Stimulated activated CD8-positive, alpha-beta memory T cell treated with anti-CD3 and anti-CD28 coated beads, Interleukin-12 subunit alpha, Interleukin-12 subunit beta, amount 100 ng/mL, for 4 hours (primary cell): Measurements from ENCODE around the gene ZNF777.
"Not testable (repeated sequence)": the region's sequence is repeated elsewhere in the genome, so short reads cannot be mapped to it uniquely, and the experiment has no call there.

Experiments used
- DNase-seq: peaks from one replicate; pipeline ENCODE4 v3.0.0-alpha.2; 2020; ENCODE audit warnings: low read depth

ZNF777 gene

GRCh38 chr7:149450821-149451220 lies 10.0 kb downstream of the ZNF777 start:
- no peak for DNase-seq

- DNase-seq, result no peak
Measured at GRCh38 chr7:149449897-149450296, 11.0 kb downstream of the ZNF777 start.

GRCh38 chr7:149448961-149449360 lies 11.9 kb downstream of the ZNF777 start:
- no peak for DNase-seq

DNA sequence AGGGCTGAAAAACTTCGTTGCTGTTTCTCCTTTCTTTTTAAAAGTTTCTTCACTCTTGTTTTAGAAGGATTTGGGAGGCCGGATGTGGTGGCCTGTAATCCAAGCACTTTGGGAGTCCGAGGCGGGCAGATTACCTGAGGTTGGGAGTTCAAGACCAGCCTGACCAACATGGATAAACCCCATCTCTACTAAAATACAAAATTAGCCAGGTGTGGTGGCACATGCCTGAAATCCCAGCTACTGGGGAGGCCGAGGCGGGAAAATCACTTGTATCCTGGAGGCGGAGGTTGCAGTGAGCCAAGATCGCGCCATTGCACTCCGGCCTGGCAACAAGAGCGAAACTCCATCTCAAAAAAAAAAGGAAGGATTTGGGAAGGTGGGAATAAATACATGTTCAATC lies 14.8 kb downstream of the ZNF777 start:
- DNase-seq, result not testable (repeated sequence)

DNA sequence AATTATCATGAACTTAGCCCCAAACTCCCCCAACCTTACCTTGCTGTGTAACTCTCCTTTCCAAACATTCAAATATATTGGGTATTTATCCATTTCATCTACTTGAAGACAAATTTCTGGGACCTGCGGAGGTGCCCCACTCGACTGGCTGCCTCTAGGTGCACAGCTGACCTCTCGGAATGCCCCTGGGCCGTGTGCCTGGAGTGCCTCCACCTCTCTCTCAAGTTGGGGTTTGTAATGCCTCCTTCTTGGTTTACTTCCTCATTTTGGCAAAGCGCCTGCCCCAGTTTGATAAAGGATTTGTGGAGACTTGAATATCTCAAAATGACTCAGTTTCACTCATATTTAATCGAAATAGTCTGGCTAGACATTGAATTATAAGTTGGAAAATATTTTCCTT lies 16.6 kb downstream of the ZNF777 start:
- no peak for DNase-seq

DNA sequence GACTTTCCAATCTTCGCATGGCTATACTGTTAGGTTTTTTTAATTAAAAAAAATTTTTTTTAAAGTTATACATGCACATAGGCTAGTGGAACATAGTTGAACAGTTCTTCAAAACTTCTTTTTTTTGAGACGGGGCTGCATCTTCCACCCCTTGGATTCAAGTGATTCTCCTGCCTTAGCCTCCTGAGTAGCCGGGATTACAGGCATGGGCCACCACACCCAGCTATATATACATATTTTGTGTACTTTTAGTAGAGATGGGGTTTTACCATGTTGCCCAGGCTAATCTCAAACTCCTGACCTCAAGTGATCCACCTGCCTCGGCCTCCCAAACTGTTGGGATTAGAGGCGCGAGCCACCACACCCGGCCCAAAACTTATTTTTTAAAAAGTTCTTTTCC lies 17.3 kb downstream of the ZNF777 start:
- DNase-seq, result no peak

DNA sequence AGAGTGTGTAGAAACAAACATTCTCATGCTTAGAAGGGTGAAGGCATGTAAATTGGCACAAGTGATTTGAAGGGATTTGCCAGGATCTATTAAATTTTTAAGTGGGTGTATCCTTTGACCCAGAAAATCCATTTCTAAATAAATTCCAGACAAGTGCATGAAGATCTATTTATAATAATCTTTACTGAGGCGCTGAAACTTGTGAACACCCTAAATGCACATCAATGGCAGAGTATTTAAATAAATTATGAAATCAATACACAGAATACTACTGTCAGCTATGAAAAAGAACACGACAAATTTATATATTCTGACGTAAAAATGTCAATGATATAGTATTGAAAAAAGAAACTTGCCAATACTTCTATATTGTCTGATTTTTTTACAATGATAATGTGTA lies 17.9 kb downstream of the ZNF777 start:
- no peak for DNase-seq

GRCh38 chr7:149440222-149440621 lies 20.6 kb downstream of the ZNF777 start:
- DNase-seq, result no peak

GRCh38 chr7:149436358-149436757 lies 24.5 kb downstream of the ZNF777 start:
- DNase-seq, result no peak

GRCh38 chr7:149433124-149433523 lies 27.7 kb downstream of the ZNF777 start:
- DNase-seq, result no peak

- DNase-seq, result no peak
Measured at GRCh38 chr7:149432121-149432691, 28.7 kb downstream of the ZNF777 start.

GRCh38 chr7:149431486-149432120 lies 29.3 kb downstream of the ZNF777 start:
- no peak for DNase-seq

GRCh38 chr7:149430192-149430591 lies 30.7 kb downstream of the ZNF777 start:
- DNase-seq, result no peak

DNA sequence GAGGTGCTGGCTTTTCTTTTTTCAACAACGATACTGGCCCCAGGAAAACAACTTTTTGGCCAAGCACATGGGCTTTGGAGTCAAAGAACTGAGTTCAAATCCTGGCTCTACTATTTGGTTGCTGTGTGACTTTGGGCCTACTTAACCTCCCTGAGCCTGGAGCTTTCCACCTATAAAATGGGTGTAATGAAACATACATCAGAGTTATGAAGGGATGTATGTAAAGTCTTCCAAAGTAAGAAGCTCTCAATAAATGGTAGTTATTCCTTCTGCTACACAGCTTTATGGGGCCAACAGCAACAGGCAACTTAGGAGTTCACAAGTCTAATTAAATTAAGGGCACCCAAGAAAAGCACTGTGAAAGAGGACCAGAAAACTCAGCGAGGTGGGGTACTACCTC lies 33.0 kb downstream of the ZNF777 start:
- DNase-seq, result no peak

- DNase-seq, result no peak
Measured at GRCh38 chr7:149427096-149427680, 33.7 kb downstream of the ZNF777 start.

DNA sequence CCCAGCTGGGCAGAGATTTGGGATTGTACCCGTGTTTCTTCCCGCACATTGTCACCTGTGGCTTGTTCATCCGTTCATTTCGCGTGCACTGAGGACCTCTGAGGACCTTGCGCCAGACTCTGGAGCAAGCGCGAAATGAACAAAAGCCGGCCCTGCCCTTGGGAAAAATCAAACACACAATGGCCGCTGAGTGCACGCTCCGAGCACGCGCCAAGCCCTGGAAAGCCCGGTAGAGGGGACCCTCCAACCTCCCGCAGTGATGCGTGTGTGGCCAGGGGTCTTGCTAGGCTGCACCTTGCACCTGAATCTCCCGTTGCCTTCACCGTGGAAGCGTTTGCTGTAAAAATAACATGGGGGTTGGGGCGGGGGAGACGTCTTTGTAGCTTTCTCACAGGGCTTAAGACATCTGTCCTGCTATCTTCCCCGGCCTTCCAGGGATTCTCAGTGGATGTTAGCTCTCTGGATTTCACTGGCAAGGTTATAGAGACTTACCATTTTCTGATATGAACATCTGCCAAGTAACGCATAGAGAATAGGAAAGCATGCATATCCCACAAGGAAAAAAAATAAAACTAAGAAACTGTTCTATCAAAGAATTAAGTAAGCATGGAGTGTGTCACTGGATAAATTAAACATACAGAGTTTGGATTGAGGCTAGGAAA lies 37.3 kb downstream of the ZNF777 start:
- no peak for DNase-seq

DNA sequence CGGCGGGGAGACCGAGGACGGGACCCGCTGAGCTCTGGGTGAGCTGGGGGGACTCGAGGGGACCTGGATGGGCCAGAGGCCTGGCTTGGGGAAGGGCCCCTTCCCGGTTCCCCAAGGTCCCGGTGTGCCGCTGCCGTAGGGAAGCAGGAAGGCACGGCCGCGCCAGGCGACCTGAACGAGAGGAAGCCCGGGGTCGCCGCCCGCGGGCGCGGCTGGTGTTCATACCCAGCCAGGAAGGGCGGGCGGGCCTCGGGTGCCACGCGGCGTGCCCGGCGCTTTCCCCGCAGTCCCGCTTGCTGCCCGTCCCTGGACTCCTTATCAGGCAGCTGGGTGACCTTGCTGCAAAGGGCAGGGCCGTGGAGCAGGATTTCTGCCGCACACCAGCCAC lies 38.0 kb downstream of the ZNF777 start:
- no peak for DNase-seq

DNA sequence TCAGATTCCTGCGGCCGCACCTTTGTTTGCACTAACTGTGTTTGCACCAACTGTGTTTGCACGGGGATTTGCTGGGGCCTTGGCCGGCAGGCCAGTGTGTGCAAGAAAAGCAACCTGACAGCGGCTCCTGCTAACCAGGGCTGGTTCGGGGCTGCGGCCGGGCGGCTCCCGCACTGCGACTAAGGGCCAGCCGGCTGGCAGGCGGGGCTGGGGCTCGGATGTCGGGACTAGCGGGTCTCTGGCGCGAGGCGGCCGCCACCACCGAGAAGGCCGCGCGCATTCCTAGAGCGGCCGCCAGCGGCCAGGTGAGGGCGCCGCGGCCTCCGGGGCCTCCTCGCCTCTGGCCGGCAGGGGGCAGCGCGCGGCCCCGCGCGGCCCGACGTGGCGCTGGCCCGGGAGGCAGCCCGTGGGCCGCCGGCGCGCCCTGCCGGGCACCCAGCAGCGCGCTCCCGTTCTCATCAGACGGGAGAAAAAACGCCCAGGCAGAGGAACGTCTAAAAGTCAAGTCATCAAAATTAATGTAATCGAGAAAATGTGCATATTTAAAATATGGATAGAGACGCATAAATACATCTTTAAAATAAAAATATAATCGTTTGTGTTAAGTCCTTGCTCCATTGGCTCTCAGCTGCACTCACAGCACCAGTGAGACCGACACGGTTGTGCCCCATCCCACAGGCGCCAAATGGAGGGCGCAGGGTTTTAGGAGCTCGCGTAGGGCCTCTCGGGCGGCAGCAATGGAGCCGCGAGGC lies 38.5 kb downstream of the ZNF777 start:
- DNase-seq, result peak; percentile 67

GRCh38 chr7:149420006-149420405 lies 40.9 kb downstream of the ZNF777 start:
- no peak for DNase-seq

- no peak for DNase-seq
Measured at GRCh38 chr7:149415391-149416071, 45.3 kb downstream of the ZNF777 start.

GRCh38 chr7:149414745-149415390 lies 46.0 kb downstream of the ZNF777 start:
- no peak for DNase-seq

- no peak for DNase-seq
Measured at GRCh38 chr7:149414171-149414570, 46.7 kb downstream of the ZNF777 start.
